PFSK-1 (cell line): ENCODE results near the gene SELENOV.

Experiments used
- POLR2AphosphoS5 ChIP-seq: IDR thresholded peaks from 2 replicates; pipeline ENCODE4 v1.6.1; 2012; ENCODE audit warnings: low read depth, mild to moderate bottlenecking, control low read depth, low read length, moderate library complexity
- REST ChIP-seq, 2 experiments: IDR thresholded peaks; 2 replicates each; pipeline versions ENCODE4 v1.6.1 to v1.8.0; 2011 to 2012; ENCODE audit warnings: low read depth in 2 of 2, low read length in 2 of 2, control low read depth in 1 of 2, inconsistent platforms in 1 of 2, mild to moderate bottlenecking in 1 of 2, moderate library complexity in 1 of 2; ENCODE audit not compliant: insufficient read depth in 1 of 2
- SIN3A ChIP-seq: IDR thresholded peaks from 2 replicates; pipeline ENCODE4 v1.6.1; 2012; ENCODE audit warnings: mild to moderate bottlenecking, low read length, moderate library complexity, borderline replicate concordance; ENCODE audit not compliant: insufficient read depth
- TAF1 ChIP-seq: IDR thresholded peaks from 2 replicates; pipeline ENCODE4 v1.6.1; 2012; ENCODE audit warnings: low read length, control low read depth, borderline replicate concordance; ENCODE audit not compliant: insufficient read depth

- TF ChIP-seq POLR2AphosphoS5 (no peak), SIN3A (no peak), REST (IDR thresholded peaks at IDR 0.05; ENCODE audit: insufficient read depth in 1 of 2, low read depth in 2 of 2, low read length in 2 of 2) (no peak), TAF1 (no peak)
These were observed 53.7 kb downstream of the SELENOV start for GRCh38 chr19:39568604-39569003.
